ENCODE data around the gene LRRTM4.

The LRRTM4 gene
- total RNA-seq = 0 reads per million in 4 experiments

GRCh38 chr2:77521931-77522470 is at the start of gene LRRTM4:
LRRTM4 (minus strand) TSS chr2:77522376.
- DNase-seq = no peak

- no peak for DNase-seq
Measured at GRCh38 chr2:77571545-77571944, 49.4 kb upstream of the LRRTM4 start.

GRCh38 chr2:77567723-77568122 is 45.5 kb upstream of the LRRTM4 start:
- DNase-seq = no peak

GRCh38 chr2:77566582-77566981 is 44.4 kb upstream of the LRRTM4 start:
- no peak for DNase-seq

- DNase-seq = no peak
Measured at GRCh38 chr2:77566131-77566530, 44.0 kb upstream of the LRRTM4 start.

GRCh38 chr2:77552956-77553355 is 30.8 kb upstream of the LRRTM4 start:
- DNase-seq = no peak

GRCh38 chr2:77538031-77538430 is 15.9 kb upstream of the LRRTM4 start:
- no peak for DNase-seq

GRCh38 chr2:77522888-77523287 is 712 bp upstream of the LRRTM4 start:
- no peak for DNase-seq

GRCh38 chr2:77521548-77521891 is 656 bp downstream of the LRRTM4 start:
- no peak for DNase-seq

- no peak for DNase-seq
Measured at GRCh38 chr2:77520641-77521547, 1.3 kb downstream of the LRRTM4 start.

- no peak for DNase-seq
Measured at GRCh38 chr2:77519888-77520506, 2.2 kb downstream of the LRRTM4 start.

GRCh38 chr2:77519164-77519887 is 2.9 kb downstream of the LRRTM4 start:
- DNase-seq = no peak

GRCh38 chr2:77518311-77518710 is 3.9 kb downstream of the LRRTM4 start:
- DNase-seq = no peak

- DNase-seq = no peak
Measured at GRCh38 chr2:77513191-77513590, 9.0 kb downstream of the LRRTM4 start.

GRCh38 chr2:77512507-77512906 is 9.7 kb downstream of the LRRTM4 start:
- no peak for DNase-seq

GRCh38 chr2:77508511-77508910 is 13.7 kb downstream of the LRRTM4 start:
- DNase-seq = no peak

GRCh38 chr2:77507657-77508056 is 14.5 kb downstream of the LRRTM4 start:
- DNase-seq = no peak

- no peak for DNase-seq
Measured at GRCh38 chr2:77488141-77488540, 34.0 kb downstream of the LRRTM4 start.

GRCh38 chr2:77487074-77487803 is 34.9 kb downstream of the LRRTM4 start:
- no peak for DNase-seq

- no peak for DNase-seq
Measured at GRCh38 chr2:77484026-77484425, 38.1 kb downstream of the LRRTM4 start.

GRCh38 chr2:77479895-77480294 is 42.3 kb downstream of the LRRTM4 start:
- DNase-seq = no peak

- DNase-seq = no peak
Measured at GRCh38 chr2:77479395-77479794, 42.8 kb downstream of the LRRTM4 start.

GRCh38 chr2:77470096-77470495 is 52.1 kb downstream of the LRRTM4 start:
- no peak for DNase-seq
